NT2/D1 (cell line): Measurements from ENCODE around the gene SLC16A10.
"Not testable (repeated sequence)": the region's sequence is repeated elsewhere in the genome, so short reads cannot be mapped to it uniquely, and the experiment has no call there.

Experiments used
- DNase-seq: peaks from one replicate; pipeline ENCODE4 v3.0.0-alpha.2; 2011; ENCODE audit warnings: low read depth, low spot score
- H3K27me3 ChIP-seq: 2 replicates; pipeline ENCODE4 v1.6.0; 2011; ENCODE audit warnings: mild to moderate bottlenecking; ENCODE audit not compliant: insufficient read length, insufficient read depth
- H3K36me3 ChIP-seq: 2 replicates; pipeline ENCODE4 v1.6.1; 2011; ENCODE audit warnings: mild to moderate bottlenecking, low read length, mixed read lengths; ENCODE audit not compliant: insufficient read depth, insufficient read length
- H3K4me1 ChIP-seq: 2 replicates; pipeline ENCODE4 v1.5.1; 2011; ENCODE audit not compliant: insufficient read depth, insufficient read length
- H3K4me3 ChIP-seq: 2 replicates; pipeline ENCODE4 v1.5.1; 2011; ENCODE audit warnings: low read depth; ENCODE audit not compliant: insufficient read length
- H3K9ac ChIP-seq: 2 replicates; pipeline ENCODE4 v1.6.0; 2011; ENCODE audit warnings: low read depth; ENCODE audit not compliant: insufficient read length
- H3K9me3 ChIP-seq: 2 replicates; pipeline ENCODE4 v1.5.1; 2011; ENCODE audit warnings: mild to moderate bottlenecking, low read length; ENCODE audit not compliant: insufficient read depth
- SUZ12 ChIP-seq: IDR thresholded peaks from 2 replicates; pipeline ENCODE4 v1.6.1; 2011; ENCODE audit not compliant: insufficient read length, insufficient read depth; ENCODE audit errors: extremely low read depth
- YY1 ChIP-seq: IDR thresholded peaks from 2 replicates; pipeline ENCODE4 v1.6.1; 2011; ENCODE audit not compliant: insufficient read length, insufficient read depth
- ZNF274 ChIP-seq: IDR thresholded peaks from 2 replicates; pipeline ENCODE4 v1.6.1; 2011; ENCODE audit warnings: mild to moderate bottlenecking, low read depth, low read length

The SLC16A10 gene

GRCh38 chr6:111250791-111251354 lies 163.6 kb downstream of the SLC16A10 start:
- no peak for DNase-seq
- Histone ChIP-seq H3K27me3 (peaks cover 43% of the 10 kb centered on the region), H3K9ac (no peak overlapping the region), H3K4me1 (no peaks in the 10 kb centered on the region), H3K4me3 (no peak overlapping the region), H3K9me3 (no peaks in the 10 kb centered on the region), H3K36me3 (no peaks in the 10 kb centered on the region)
- TF ChIP-seq YY1 (no peak), SUZ12 (no peak), ZNF274 (no peak)

GRCh38 chr6:111252726-111253125 lies 165.4 kb downstream of the SLC16A10 start:
- no peaks in the 10 kb centered on the region for H3K9me3 ChIP-seq
- no peaks in the 10 kb centered on the region for H3K36me3 ChIP-seq
- DNase-seq: no peak
- no peak overlapping the region for H3K9ac ChIP-seq
- no peaks in the 10 kb centered on the region for H3K4me1 ChIP-seq
- H3K27me3 ChIP-seq: peaks cover 43% of the 10 kb centered on the region
- no peak overlapping the region for H3K4me3 ChIP-seq
- TF ChIP-seq YY1 (no peak), ZNF274 (no peak), SUZ12 (no peak)

- Histone ChIP-seq H3K4me3 (no peak overlapping the region), H3K36me3 (no peaks in the 10 kb centered on the region), H3K9ac (no peak overlapping the region), H3K4me1 (no peaks in the 10 kb centered on the region), H3K27me3 (peaks cover 41% of the 10 kb centered on the region), H3K9me3 (no peaks in the 10 kb centered on the region)
- TF ChIP-seq ZNF274 (no peak), SUZ12 (no peak), YY1 (no peak)
- DNase-seq: peak; percentile 72
These were observed 166.9 kb downstream of the SLC16A10 start for GRCh38 chr6:111254004-111254778.

- H3K36me3 ChIP-seq: no peaks in the 10 kb centered on the region
- no peak overlapping the region for H3K4me3 ChIP-seq
- H3K27me3 ChIP-seq: peaks cover 35% of the 10 kb centered on the region
- H3K4me1 ChIP-seq: no peaks in the 10 kb centered on the region
- no peak overlapping the region for H3K9ac ChIP-seq
- H3K9me3 ChIP-seq: no peaks in the 10 kb centered on the region
- no peak for DNase-seq
- TF ChIP-seq ZNF274 (no peak), SUZ12 (no peak), YY1 (no peak)
These were observed 167.5 kb downstream of the SLC16A10 start for GRCh38 chr6:111254779-111255166.

- not testable (repeated sequence) for H3K4me3 ChIP-seq, H3K9me3 ChIP-seq
- peaks cover 27% of the 10 kb centered on the region for H3K27me3 ChIP-seq
These were observed 168.5 kb downstream of the SLC16A10 start for GRCh38 chr6:111255838-111256237.

GRCh38 chr6:111256646-111257045 lies 169.3 kb downstream of the SLC16A10 start:
- Histone ChIP-seq H3K27me3 (peaks cover 22% of the 10 kb centered on the region), H3K4me1 (peaks cover 2% of the 10 kb centered on the region), H3K9ac (no peak overlapping the region), H3K4me3 (no peak overlapping the region), H3K36me3 (peaks cover 4% of the 10 kb centered on the region), H3K9me3 (no peaks in the 10 kb centered on the region)
- no peak for DNase-seq
- TF ChIP-seq YY1: no peak
- no peak for TF ChIP-seq ZNF274
- TF ChIP-seq SUZ12: no peak

More at GRCh38 chr6:111255838-111256237, 168.5 kb downstream of the SLC16A10 start:
- DNase-seq, H3K4me1 ChIP-seq, H3K36me3 ChIP-seq, H3K9ac ChIP-seq: not testable (repeated sequence)

GRCh38 chr6:111258010-111258409 lies 170.7 kb downstream of the SLC16A10 start:
- peaks cover 12% of the 10 kb centered on the region for H3K36me3 ChIP-seq
- no peak overlapping the region for H3K4me3 ChIP-seq
- no peak for DNase-seq
- TF ChIP-seq ZNF274 (no peak), SUZ12 (no peak), YY1 (no peak)
- peaks cover 2% of the 10 kb centered on the region for H3K4me1 ChIP-seq
- H3K9me3 ChIP-seq: no peaks in the 10 kb centered on the region
- H3K27me3 ChIP-seq: peaks cover 12% of the 10 kb centered on the region
- H3K9ac ChIP-seq: no peak overlapping the region
